ENCODE measurements around the gene C4orf36.

Gene C4orf36

GRCh38 chr4:86855572-86855971 lies 36.6 kb downstream of the C4orf36 start:
- no peak overlapping the region for H3K4me3 ChIP-seq (ENCODE audit: insufficient read depth, low read depth, low read length)
- H3K27ac ChIP-seq (ENCODE audit: insufficient read depth, low read depth, low read length, poor library complexity, severe bottlenecking), result no peak overlapping the region
- no peaks in the 10 kb centered on the region for H3K4me1 ChIP-seq (ENCODE audit: control insufficient read depth, insufficient read depth, low read length)
- H3K27me3 ChIP-seq (ENCODE audit: control insufficient read depth, insufficient read depth, low read length, poor library complexity, severe bottlenecking), result no peaks in the 10 kb centered on the region
- WGBS, 2 experiments, result 91 to 93% methylated on average over 2 of the region's 2 CpGs
- H3K9me3 ChIP-seq (ENCODE audit: control insufficient read depth, low read length), result no peaks in the 10 kb centered on the region
- H3K36me3 ChIP-seq (ENCODE audit: control insufficient read depth, insufficient read depth, low read length), result no peaks in the 10 kb centered on the region

- H3K9me3 ChIP-seq (ENCODE audit: control insufficient read depth, low read length), result no peaks in the 10 kb centered on the region
- 91% methylated on average over 5 of the region's 5 CpGs for WGBS, 2 experiments
- no peaks in the 10 kb centered on the region for H3K27me3 ChIP-seq (ENCODE audit: control insufficient read depth, insufficient read depth, low read length, poor library complexity, severe bottlenecking)
- no peak overlapping the region for H3K4me3 ChIP-seq (ENCODE audit: insufficient read depth, low read depth, low read length)
- no peaks in the 10 kb centered on the region for H3K36me3 ChIP-seq (ENCODE audit: control insufficient read depth, insufficient read depth, low read length)
- no peaks in the 10 kb centered on the region for H3K4me1 ChIP-seq (ENCODE audit: control insufficient read depth, insufficient read depth, low read length)
- H3K27ac ChIP-seq (ENCODE audit: insufficient read depth, low read depth, low read length, poor library complexity, severe bottlenecking), result no peak overlapping the region
Measured at GRCh38 chr4:86853209-86853608, 39.0 kb downstream of the C4orf36 start.

- WGBS, 2 experiments, result 95% methylated on average over 11 of the region's 11 CpGs
- H3K27ac ChIP-seq (ENCODE audit: insufficient read depth, low read depth, low read length, poor library complexity, severe bottlenecking), result no peak within 1 kb of the TSS
Measured at GRCh38 chr4:86848732-86849619, 43.2 kb downstream of the C4orf36 start, which contains the start of gene SLC10A6. SLC10A6 (minus strand) TSS chr4:86849384; CDS start chr4:86849115, 269 bp downstream.

GRCh38 chr4:86848136-86848535 lies 44.1 kb downstream of the C4orf36 start:
- Histone ChIP-seq H3K4me1 (ENCODE audit: control insufficient read depth, insufficient read depth, low read length) (no peaks in the 10 kb centered on the region), H3K27me3 (ENCODE audit: control insufficient read depth, insufficient read depth, low read length, poor library complexity, severe bottlenecking) (no peaks in the 10 kb centered on the region), H3K27ac (ENCODE audit: insufficient read depth, low read depth, low read length, poor library complexity, severe bottlenecking) (no peak overlapping the region), H3K4me3 (ENCODE audit: insufficient read depth, low read depth, low read length) (no peak overlapping the region), H3K36me3 (ENCODE audit: control insufficient read depth, insufficient read depth, low read length) (no peaks in the 10 kb centered on the region), H3K9me3 (ENCODE audit: control insufficient read depth, low read length) (no peaks in the 10 kb centered on the region)
- WGBS, 2 experiments, result 79 to 81% methylated on average over 7 of the region's 7 CpGs

More at GRCh38 chr4:86848732-86849619, 43.2 kb downstream of the C4orf36 start, which contains the start of gene SLC10A6:
- Histone ChIP-seq H3K4me1 (ENCODE audit: control insufficient read depth, insufficient read depth, low read length) (no peaks in the 10 kb centered on the region), H3K36me3 (ENCODE audit: control insufficient read depth, insufficient read depth, low read length) (no peaks in the 10 kb centered on the region), H3K4me3 (ENCODE audit: insufficient read depth, low read depth, low read length) (no peak within 1 kb of the TSS), H3K9me3 (ENCODE audit: control insufficient read depth, low read length) (no peaks in the 10 kb centered on the region), H3K27me3 (ENCODE audit: control insufficient read depth, insufficient read depth, low read length, poor library complexity, severe bottlenecking) (no peaks in the 10 kb centered on the region)

- no peaks in the 10 kb centered on the region for H3K4me1 ChIP-seq (ENCODE audit: control insufficient read depth, insufficient read depth, low read length)
- H3K27me3 ChIP-seq (ENCODE audit: control insufficient read depth, insufficient read depth, low read length, poor library complexity, severe bottlenecking), result no peaks in the 10 kb centered on the region
- H3K36me3 ChIP-seq (ENCODE audit: control insufficient read depth, insufficient read depth, low read length), result no peaks in the 10 kb centered on the region
- no peaks in the 10 kb centered on the region for H3K9me3 ChIP-seq (ENCODE audit: control insufficient read depth, low read length)
- WGBS, 2 experiments, result 92 to 95% methylated on average over 4 of the region's 4 CpGs
- no peak overlapping the region for H3K27ac ChIP-seq (ENCODE audit: insufficient read depth, low read depth, low read length, poor library complexity, severe bottlenecking)
- H3K4me3 ChIP-seq (ENCODE audit: insufficient read depth, low read depth, low read length), result no peak overlapping the region
Measured at GRCh38 chr4:86847571-86847970, 44.7 kb downstream of the C4orf36 start.

- Histone ChIP-seq H3K4me1 (ENCODE audit: control insufficient read depth, insufficient read depth, low read length) (no peaks in the 10 kb centered on the region), H3K36me3 (ENCODE audit: control insufficient read depth, insufficient read depth, low read length) (no peaks in the 10 kb centered on the region), H3K9me3 (ENCODE audit: control insufficient read depth, low read length) (no peaks in the 10 kb centered on the region), H3K27me3 (ENCODE audit: control insufficient read depth, insufficient read depth, low read length, poor library complexity, severe bottlenecking) (no peaks in the 10 kb centered on the region), H3K27ac (ENCODE audit: insufficient read depth, low read depth, low read length, poor library complexity, severe bottlenecking) (no peak overlapping the region), H3K4me3 (ENCODE audit: insufficient read depth, low read depth, low read length) (no peak overlapping the region)
Measured at GRCh38 chr4:86846921-86847320, 45.3 kb downstream of the C4orf36 start.

- Histone ChIP-seq H3K27ac (ENCODE audit: insufficient read depth, low read depth, low read length, poor library complexity, severe bottlenecking) (no peak overlapping the region), H3K4me1 (ENCODE audit: control insufficient read depth, insufficient read depth, low read length) (no peaks in the 10 kb centered on the region), H3K9me3 (ENCODE audit: control insufficient read depth, low read length) (no peaks in the 10 kb centered on the region), H3K36me3 (ENCODE audit: control insufficient read depth, insufficient read depth, low read length) (no peaks in the 10 kb centered on the region), H3K27me3 (ENCODE audit: control insufficient read depth, insufficient read depth, low read length, poor library complexity, severe bottlenecking) (no peaks in the 10 kb centered on the region), H3K4me3 (ENCODE audit: insufficient read depth, low read depth, low read length) (no peak overlapping the region)
- 95 to 97% methylated on average over 5 of the region's 5 CpGs for WGBS, 2 experiments
Measured at GRCh38 chr4:86845593-86845992, 46.6 kb downstream of the C4orf36 start.

- no peaks in the 10 kb centered on the region for H3K4me1 ChIP-seq (ENCODE audit: control insufficient read depth, insufficient read depth, low read length)
- WGBS, 2 experiments, result 82 to 100% methylated on average over 1 of the region's 1 CpG
- no peaks in the 10 kb centered on the region for H3K36me3 ChIP-seq (ENCODE audit: control insufficient read depth, insufficient read depth, low read length)
- H3K27me3 ChIP-seq (ENCODE audit: control insufficient read depth, insufficient read depth, low read length, poor library complexity, severe bottlenecking), result no peaks in the 10 kb centered on the region
- H3K4me3 ChIP-seq (ENCODE audit: insufficient read depth, low read depth, low read length), result no peak overlapping the region
- H3K27ac ChIP-seq (ENCODE audit: insufficient read depth, low read depth, low read length, poor library complexity, severe bottlenecking), result no peak overlapping the region
- H3K9me3 ChIP-seq (ENCODE audit: control insufficient read depth, low read length), result no peaks in the 10 kb centered on the region
Measured at GRCh38 chr4:86841309-86841708, 50.9 kb downstream of the C4orf36 start.

GRCh38 chr4:86840858-86841257 lies 51.4 kb downstream of the C4orf36 start:
- no peaks in the 10 kb centered on the region for H3K36me3 ChIP-seq (ENCODE audit: control insufficient read depth, insufficient read depth, low read length)
- no peaks in the 10 kb centered on the region for H3K27me3 ChIP-seq (ENCODE audit: control insufficient read depth, insufficient read depth, low read length, poor library complexity, severe bottlenecking)
- H3K9me3 ChIP-seq (ENCODE audit: control insufficient read depth, low read length), result no peaks in the 10 kb centered on the region
- WGBS, 2 experiments, result 100% methylated on average over 1 of the region's 1 CpG
- H3K4me1 ChIP-seq (ENCODE audit: control insufficient read depth, insufficient read depth, low read length), result no peaks in the 10 kb centered on the region
- no peak overlapping the region for H3K4me3 ChIP-seq (ENCODE audit: insufficient read depth, low read depth, low read length)
- H3K27ac ChIP-seq (ENCODE audit: insufficient read depth, low read depth, low read length, poor library complexity, severe bottlenecking), result no peak overlapping the region

GRCh38 chr4:86837691-86838503 lies 54.3 kb downstream of the C4orf36 start:
- no peaks in the 10 kb centered on the region for H3K9me3 ChIP-seq (ENCODE audit: control insufficient read depth, low read length)
- no peak overlapping the region for H3K27ac ChIP-seq (ENCODE audit: insufficient read depth, low read depth, low read length, poor library complexity, severe bottlenecking)
- no peaks in the 10 kb centered on the region for H3K27me3 ChIP-seq (ENCODE audit: control insufficient read depth, insufficient read depth, low read length, poor library complexity, severe bottlenecking)
- no peak overlapping the region for H3K4me3 ChIP-seq (ENCODE audit: insufficient read depth, low read depth, low read length)
- 87 to 94% methylated on average over 5 of the region's 5 CpGs for WGBS, 2 experiments
- H3K36me3 ChIP-seq (ENCODE audit: control insufficient read depth, insufficient read depth, low read length), result no peaks in the 10 kb centered on the region
- no peaks in the 10 kb centered on the region for H3K4me1 ChIP-seq (ENCODE audit: control insufficient read depth, insufficient read depth, low read length)
